Ovary (tissue), 3 donors: ENCODE data around the gene PAX8.

Experiments
- EP300 ChIP-seq: sonication (generic); formaldehyde crosslinking; IDR thresholded peaks from one replicate; pipeline ENCODE4 v1.6.1; 2017; ENCODE audit warnings: antibody characterized with exemption
- POLR2A ChIP-seq: fragments of 450-650 bp; IDR thresholded peaks from one replicate; pipeline ENCODE4 v1.6.1; 2017; ENCODE audit warnings: antibody characterized with exemption, mild to moderate bottlenecking, moderate library complexity
- TF ChIP-seq, protein P1 (sequence below), 3 donors: fragments of 450-650 bp in 2 of 3; fragments of 200-600 bp in 1 of 3; IDR thresholded peaks; one replicate each; pipeline versions ENCODE4 v1.5.1 to v1.8.0; 2016 to 2022; ENCODE audit warnings: antibody characterized with exemption in 3 of 3, mild to moderate bottlenecking in 1 of 3
- donor health status: DM: no; HTN: no; CAD: no.

GRCh38 chr2:113219889-113220641, 58.7 kb downstream of the PAX8 start:
- TF ChIP-seq, protein P1, sequence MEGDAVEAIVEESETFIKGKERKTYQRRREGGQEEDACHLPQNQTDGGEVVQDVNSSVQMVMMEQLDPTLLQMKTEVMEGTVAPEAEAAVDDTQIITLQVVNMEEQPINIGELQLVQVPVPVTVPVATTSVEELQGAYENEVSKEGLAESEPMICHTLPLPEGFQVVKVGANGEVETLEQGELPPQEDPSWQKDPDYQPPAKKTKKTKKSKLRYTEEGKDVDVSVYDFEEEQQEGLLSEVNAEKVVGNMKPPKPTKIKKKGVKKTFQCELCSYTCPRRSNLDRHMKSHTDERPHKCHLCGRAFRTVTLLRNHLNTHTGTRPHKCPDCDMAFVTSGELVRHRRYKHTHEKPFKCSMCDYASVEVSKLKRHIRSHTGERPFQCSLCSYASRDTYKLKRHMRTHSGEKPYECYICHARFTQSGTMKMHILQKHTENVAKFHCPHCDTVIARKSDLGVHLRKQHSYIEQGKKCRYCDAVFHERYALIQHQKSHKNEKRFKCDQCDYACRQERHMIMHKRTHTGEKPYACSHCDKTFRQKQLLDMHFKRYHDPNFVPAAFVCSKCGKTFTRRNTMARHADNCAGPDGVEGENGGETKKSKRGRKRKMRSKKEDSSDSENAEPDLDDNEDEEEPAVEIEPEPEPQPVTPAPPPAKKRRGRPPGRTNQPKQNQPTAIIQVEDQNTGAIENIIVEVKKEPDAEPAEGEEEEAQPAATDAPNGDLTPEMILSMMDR (IDR thresholded peaks at IDR 0.05): no peak
- TF ChIP-seq EP300: no peak
- TF ChIP-seq POLR2A: no peak
